GM23248 (cell line): ENCODE measurements around the gene HNRNPM. TPM values are rescaled to one million over a fixed set of nuclear protein-coding genes. Genes with fewer than 3 reads are reported as not detected.
A peak's percentile ranks its signal among the peaks of the same experiment; 100 is the strongest.
"Not testable (repeated sequence)": the region's sequence is repeated elsewhere in the genome, so short reads cannot be mapped to it uniquely, and the experiment has no call there.

Source experiments
- DNase-seq: peaks from one replicate; pipeline ENCODE4 v3.0.0-alpha.2; 2015
- H2AFZ ChIP-seq: fragments of 200-600 bp; sonication (generic); 2 replicates; pipeline ENCODE4 v1.6.1; 2016; ENCODE audit warnings: antibody characterized with exemption
- H3F3A ChIP-seq: fragments of 200-600 bp; sonication (generic); 2 replicates; pipeline ENCODE4 v1.6.1; 2016; ENCODE audit warnings: mild to moderate bottlenecking, antibody characterized with exemption, mixed run types; ENCODE audit not compliant: insufficient read depth
- H3K27ac ChIP-seq: fragments of 200-600 bp; sonication (generic); 2 replicates; pipeline ENCODE4 v1.5.1; 2016; ENCODE audit warnings: mild to moderate bottlenecking
- H3K27me3 ChIP-seq: fragments of 200-600 bp; sonication (generic); replicated peaks from 2 replicates; pipeline ENCODE4 v1.6.1; 2016; ENCODE audit warnings: mild to moderate bottlenecking; ENCODE audit not compliant: insufficient read depth
- H3K36me3 ChIP-seq: fragments of 200-600 bp; sonication (generic); 2 replicates; pipeline ENCODE4 v1.6.1; 2016; ENCODE audit warnings: low read depth, mild to moderate bottlenecking
- H3K4me1 ChIP-seq: fragments of 200-600 bp; sonication (generic); 2 replicates; pipeline ENCODE4 v1.6.1; 2016; ENCODE audit warnings: mild to moderate bottlenecking; ENCODE audit not compliant: insufficient read depth
- H3K4me2 ChIP-seq: fragments of 200-600 bp; sonication (generic); one replicate; pipeline ENCODE4 v1.6.1; 2016; ENCODE audit warnings: mild to moderate bottlenecking; ENCODE audit not compliant: unreplicated experiment
- H3K4me3 ChIP-seq: fragments of 200-600 bp; sonication (generic); 2 replicates; pipeline ENCODE4 v1.5.1; 2016; ENCODE audit warnings: mild to moderate bottlenecking
- H3K79me2 ChIP-seq: fragments of 200-600 bp; sonication (generic); 2 replicates; pipeline ENCODE4 v1.6.1; 2016; ENCODE audit warnings: mild to moderate bottlenecking; ENCODE audit not compliant: insufficient read depth
- H3K9ac ChIP-seq: fragments of 200-600 bp; sonication (generic); 2 replicates; pipeline ENCODE4 v1.6.1; 2016; ENCODE audit warnings: mild to moderate bottlenecking
- H3K9me2 ChIP-seq: fragments of 200-600 bp; sonication (generic); 2 replicates; pipeline ENCODE4 v1.6.1; 2016; ENCODE audit warnings: mixed run types, mild to moderate bottlenecking, moderate library complexity; ENCODE audit not compliant: insufficient read depth
- H3K9me3 ChIP-seq: fragments of 200-600 bp; sonication (generic); one replicate; pipeline ENCODE4 v1.6.1; 2017; ENCODE audit warnings: low read depth
- H4K20me1 ChIP-seq: fragments of 200-600 bp; sonication (generic); 2 replicates; pipeline ENCODE4 v1.6.0; 2016; ENCODE audit not compliant: insufficient read depth
- EZH2 ChIP-seq: fragments of 200-600 bp; sonication (generic); IDR thresholded peaks from 2 replicates; pipeline ENCODE4 v1.6.1; 2018; ENCODE audit warnings: antibody characterized with exemption, mild to moderate bottlenecking; ENCODE audit not compliant: insufficient read depth, poor library complexity, severe bottlenecking
- EZH2phosphoT487 ChIP-seq: fragments of 200-600 bp; sonication (generic); IDR thresholded peaks from 2 replicates; pipeline ENCODE4 v1.6.1; 2018; ENCODE audit warnings: antibody characterized with exemption, moderate library complexity, mild to moderate bottlenecking, low read depth; ENCODE audit not compliant: insufficient read depth
- WGBS, 2 experiments: methylation state at CpG; one replicate each; pipeline ENCODE4 v1.1.6; 2015 to 2017; ENCODE audit warnings: low lambda C conversion rate in 2 of 2, low coverage in 1 of 2; ENCODE audit errors: missing lambda C conversion rate in 2 of 2; 5-methylcytosine and 5-hydroxymethylcytosine counted together
- in situ Hi-C: fragments of 300-500 bp; cut with MboI; formaldehyde crosslinking; loops from 2 replicates; pipeline ENCODE4 v1.15.0; 2020
- polyA plus RNA-seq: library from polyadenylated mRNA; unstranded; fragments of >200 nt; fragmentation: Nextera tagmentation; extraction: Ambion mirVana; gene quantifications from 2 replicates; pipeline ENCODE4 v1.2.1, GENCODE V29; 2016
- total RNA-seq: library from RNA; depleted of rRNA; stranded (reverse); fragments of >200 nt; shearing (Covaris generic); gene quantifications from 2 replicates; pipeline ENCODE4 v1.2.3, GENCODE V29; 2014

Gene HNRNPM
- total and polyA plus RNA-seq, 2 experiments from 2014 or later, result 71.0 to 116 TPM

DNA sequence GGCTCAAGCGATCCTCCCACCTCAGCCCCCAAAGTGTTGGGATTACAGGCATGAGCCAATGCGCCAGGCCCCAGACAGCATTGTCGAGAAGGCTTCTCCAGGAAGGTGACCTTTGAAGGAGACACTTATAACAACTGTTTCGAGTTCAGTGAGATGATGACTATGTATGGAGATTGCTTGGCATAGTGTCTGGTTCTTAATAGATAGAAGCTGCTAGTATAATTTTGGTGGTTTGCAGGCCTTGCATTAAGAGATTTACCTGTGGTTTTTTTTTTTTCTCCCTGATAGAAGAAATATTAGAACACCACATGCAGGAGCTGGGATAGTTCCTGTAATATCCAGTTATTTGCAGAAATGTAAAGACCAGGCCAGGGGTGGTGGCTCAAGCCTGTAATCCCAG is 28.0 kb upstream of the HNRNPM start:
- no peak overlapping the region for H3K9ac ChIP-seq
- H3K4me3 ChIP-seq, result no peak overlapping the region
- H3K36me3 ChIP-seq, result no peaks in the 10 kb centered on the region
- no peaks in the 10 kb centered on the region for H4K20me1 ChIP-seq
- DNase-seq, result no peak
- H3K27me3 ChIP-seq, result no peaks in the 10 kb centered on the region
- no peak overlapping the region for H3K27ac ChIP-seq
- no peaks in the 10 kb centered on the region for H3F3A ChIP-seq
- H2AFZ ChIP-seq, result no peak overlapping the region
- H3K9me2 ChIP-seq, result no peaks in the 10 kb centered on the region
- no peaks in the 10 kb centered on the region; the same call in 1 of the 2 replicates for H3K4me1 ChIP-seq
- in situ Hi-C loops, result no loop called here
- H3K4me2 ChIP-seq, result no peak overlapping the region
- H3K9me3 ChIP-seq, result no peaks in the 10 kb centered on the region
- H3K79me2 ChIP-seq, result no peaks in the 10 kb centered on the region
- 60 to 63% methylated on average over 4 of the region's 4 CpGs for WGBS, 2 experiments
- TF ChIP-seq EZH2 (no peak), EZH2phosphoT487 (no peak)

DNA sequence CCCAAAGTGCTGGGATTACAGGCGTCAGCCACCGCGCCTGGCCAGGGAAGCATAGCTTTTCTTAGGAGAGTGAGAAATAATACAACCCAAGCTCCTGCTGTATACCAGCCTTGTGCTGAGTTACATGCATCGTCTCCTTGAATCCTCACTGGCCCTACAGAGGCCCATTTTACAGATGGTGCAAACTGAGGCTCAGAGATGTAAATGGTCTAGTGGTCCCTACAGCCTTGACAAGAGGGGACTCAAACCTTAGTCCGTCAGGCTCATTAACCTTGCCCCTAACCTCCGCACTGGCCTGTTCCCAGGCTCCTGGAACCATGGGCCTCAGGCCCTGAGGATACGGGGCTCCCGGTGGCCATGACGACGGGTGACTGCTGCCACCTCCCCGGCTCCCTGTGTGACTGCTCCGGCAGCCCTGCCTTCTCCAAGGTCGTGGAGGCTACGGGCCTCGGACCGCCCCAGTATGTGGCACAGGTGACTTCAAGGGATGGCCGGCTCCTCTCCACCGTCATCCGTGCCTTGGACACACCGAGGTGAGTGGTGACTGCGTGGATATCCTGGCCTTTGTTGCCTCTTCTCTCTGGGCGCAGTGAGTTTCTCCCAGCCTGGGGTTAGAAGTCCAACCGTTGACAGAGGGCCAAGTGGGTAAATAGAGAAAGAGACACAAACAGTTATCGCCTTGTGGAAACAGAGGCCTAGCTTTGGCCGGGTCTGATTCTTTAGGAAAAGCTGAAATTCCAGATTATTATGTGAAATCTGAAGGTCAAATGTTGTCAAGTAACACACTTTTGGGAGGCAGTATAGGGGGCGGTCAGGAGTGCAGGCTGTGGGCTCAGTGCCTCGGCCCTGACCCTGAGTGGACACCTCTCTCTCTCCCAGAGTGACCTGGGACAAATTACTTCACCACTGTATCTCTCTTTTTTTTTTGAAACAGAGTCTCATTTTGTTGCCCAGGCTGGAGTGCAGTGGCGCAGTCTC is 23.0 kb upstream of the HNRNPM start:
- Histone ChIP-seq H3K9me2 (no peaks in the 10 kb centered on the region), H3K9me3 (no peaks in the 10 kb centered on the region), H3F3A (peaks cover 7% of the 10 kb centered on the region; the same call in 1 of the 2 replicates), H3K27me3 (no peaks in the 10 kb centered on the region), H3K4me1 (peaks cover 12% of the 10 kb centered on the region; the same call in 1 of the 2 replicates), H3K4me2 (no peak overlapping the region), H2AFZ (no peak overlapping the region), H3K27ac (no peak overlapping the region), H4K20me1 (no peaks in the 10 kb centered on the region), H3K36me3 (no peaks in the 10 kb centered on the region), H3K4me3 (no peak overlapping the region), H3K9ac (no peak overlapping the region), H3K79me2 (no peaks in the 10 kb centered on the region)
- TF ChIP-seq EZH2phosphoT487, result no peak
- no peak for TF ChIP-seq EZH2
- in situ Hi-C loops, result no loop called here
- 92 to 93% methylated on average over 23 to 28 of the region's 28 CpGs for WGBS, 2 experiments
- no peak for DNase-seq

DNA sequence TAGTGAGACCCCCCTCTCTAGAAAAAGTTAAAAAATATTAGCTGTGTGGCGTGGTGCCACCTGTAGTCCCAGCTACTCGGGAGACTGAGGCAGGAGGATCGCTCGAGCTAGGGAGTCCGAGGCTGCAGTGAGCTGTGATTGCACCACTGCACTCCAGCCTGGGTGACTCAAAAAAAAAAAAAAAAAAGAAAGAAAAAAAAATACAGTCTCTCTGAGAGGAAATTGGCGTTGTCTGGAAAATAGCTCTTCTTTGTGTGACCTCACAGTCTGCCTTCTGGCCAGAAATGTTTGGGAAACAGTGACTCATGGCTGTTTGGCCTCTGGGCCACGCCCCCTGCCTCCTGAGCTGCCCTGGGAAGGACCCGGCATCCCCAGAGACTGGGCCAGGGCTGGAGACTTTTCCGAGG is 21.0 kb upstream of the HNRNPM start:
- peak overlapping the region; percentile 75 for H3K9ac ChIP-seq
- no peaks in the 10 kb centered on the region for H4K20me1 ChIP-seq
- H3K4me1 ChIP-seq, result peaks cover 12% of the 10 kb centered on the region; the same call in 1 of the 2 replicates
- H3K27me3 ChIP-seq, result no peaks in the 10 kb centered on the region
- peak overlapping the region; percentile 64 for H2AFZ ChIP-seq
- H3K4me2 ChIP-seq, result peak overlapping the region; percentile 49
- in situ Hi-C loops, result no loop called here
- H3F3A ChIP-seq, result peaks cover 7% of the 10 kb centered on the region; the same call in 1 of the 2 replicates
- peak; percentile 100 for DNase-seq
- peak overlapping the region; percentile 90 for H3K27ac ChIP-seq
- no peaks in the 10 kb centered on the region for H3K79me2 ChIP-seq
- H3K4me3 ChIP-seq, result peak overlapping the region; percentile 54
- no peaks in the 10 kb centered on the region for H3K36me3 ChIP-seq
- WGBS, 2 experiments, result 1 to 3% methylated on average over 9 of the region's 9 CpGs
- no peaks in the 10 kb centered on the region for H3K9me2 ChIP-seq
- no peaks in the 10 kb centered on the region for H3K9me3 ChIP-seq
- TF ChIP-seq EZH2 (no peak), EZH2phosphoT487 (no peak)

DNA sequence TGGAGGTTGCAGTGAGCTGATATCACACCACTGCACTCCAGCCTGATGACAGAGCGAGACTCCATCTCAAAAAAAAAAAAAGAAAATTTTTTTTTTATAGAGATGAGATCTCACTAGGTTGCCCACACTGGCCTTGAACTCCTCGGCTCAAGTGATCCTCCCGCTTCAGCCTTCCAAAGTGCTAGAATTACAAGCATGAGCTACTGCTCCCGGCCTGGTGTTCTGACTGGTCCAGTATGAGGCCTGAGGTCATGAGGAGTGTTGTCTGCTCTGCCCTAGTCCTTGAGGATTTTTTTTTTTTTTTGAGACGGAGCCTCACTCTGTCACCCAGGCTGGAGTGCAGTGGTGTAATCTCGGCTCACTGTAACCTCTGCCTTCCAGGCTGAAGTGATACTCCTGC is 19.4 kb upstream of the HNRNPM start:
- DNase-seq, H3K27me3 ChIP-seq, in situ Hi-C loops, H3K9me2 ChIP-seq, H2AFZ ChIP-seq, H3K79me2 ChIP-seq, H3K27ac ChIP-seq, H3K4me2 ChIP-seq, H3K9ac ChIP-seq, H3K9me3 ChIP-seq, H3F3A ChIP-seq, H3K4me3 ChIP-seq, H4K20me1 ChIP-seq, H3K36me3 ChIP-seq: not testable (repeated sequence)
- H3K4me1 ChIP-seq, result peaks cover 12% of the 10 kb centered on the region; the same call in 1 of the 2 replicates
- 85 to 88% methylated on average over 5 to 6 of the region's 6 CpGs for WGBS, 2 experiments
